Endodermal cell (in vitro differentiated cells): ENCODE data around the gene ZEB2. TPM values are rescaled to one million over a fixed set of nuclear protein-coding genes. Genes with fewer than 3 reads are reported as not detected.

ENCODE experiments used
- DNase-seq: peaks from one replicate; pipeline ENCODE4 v3.0.0-alpha.2; 2017
- H3K27ac ChIP-seq: 2 replicates; pipeline ENCODE4 v1.5.1; 2013; ENCODE audit warnings: mild to moderate bottlenecking, low read depth, low read length, moderate library complexity
- H3K27me3 ChIP-seq: 2 replicates; pipeline ENCODE4 v1.6.1; 2013; ENCODE audit warnings: mild to moderate bottlenecking, low read length, moderate library complexity; ENCODE audit not compliant: insufficient read depth, control insufficient read depth, poor library complexity, severe bottlenecking
- H3K36me3 ChIP-seq: 2 replicates; pipeline ENCODE4 v1.7.0; 2013; ENCODE audit warnings: mild to moderate bottlenecking, low read length, moderate library complexity; ENCODE audit not compliant: control insufficient read depth, insufficient read depth
- H3K4me1 ChIP-seq: one replicate; pipeline ENCODE4 v1.7.0; 2013; ENCODE audit warnings: low read length; ENCODE audit not compliant: control insufficient read depth, insufficient read depth
- H3K4me3 ChIP-seq: 2 replicates; pipeline ENCODE4 v1.5.1; 2013; ENCODE audit warnings: mild to moderate bottlenecking, low read length, moderate library complexity
- H3K9ac ChIP-seq: 2 replicates; pipeline ENCODE4 v1.6.1; 2013; ENCODE audit warnings: mild to moderate bottlenecking, low read length, moderate library complexity; ENCODE audit not compliant: poor library complexity, severe bottlenecking; ENCODE audit errors: extremely low read depth
- H3K9me3 ChIP-seq: 2 replicates; pipeline ENCODE4 v1.6.1; 2013; ENCODE audit warnings: mild to moderate bottlenecking, low read length, moderate library complexity; ENCODE audit not compliant: control insufficient read depth
- H3K27ac Mint-ChIP-seq: 2 replicates; pipeline ENCODE4 v1.8.0; 2020; ENCODE audit warnings: mixed read lengths
- H3K27me3 Mint-ChIP-seq: 2 replicates; pipeline ENCODE4 v1.8.0; 2021; ENCODE audit warnings: mild to moderate bottlenecking, mixed read lengths; ENCODE audit not compliant: insufficient read depth
- H3K36me3 Mint-ChIP-seq: 2 replicates; pipeline ENCODE4 v1.8.0; 2020; ENCODE audit warnings: low read depth, mixed read lengths
- H3K4me1 Mint-ChIP-seq: 2 replicates; pipeline ENCODE4 v1.8.0; 2020; ENCODE audit warnings: mixed read lengths
- H3K4me3 Mint-ChIP-seq: 2 replicates; pipeline ENCODE4 v1.8.0; 2020; ENCODE audit warnings: mild to moderate bottlenecking, moderate library complexity, mixed read lengths
- H3K9me3 Mint-ChIP-seq: 2 replicates; pipeline ENCODE4 v1.8.0; 2020; ENCODE audit warnings: mild to moderate bottlenecking, mixed read lengths
- WGBS, 2 experiments: methylation state at CpG; one replicate each; pipeline versions ENCODE4 v1.1.5 to v1.1.7; 2013; ENCODE audit warnings: missing lambda C conversion rate in 2 of 2, mixed read lengths in 1 of 2; ENCODE audit not compliant: insufficient coverage in 1 of 2, insufficient read length in 1 of 2; 5-methylcytosine and 5-hydroxymethylcytosine counted together
- total RNA-seq, 2 donors: library from RNA; stranded (reverse); fragmentation: NEBNext Ultra II Directional in 1 of 2; extraction: Animal tissue kit (Norgen Biotek cat#: 25700) in 1 of 2; gene quantifications; 2 replicates in 1 of 2; 3 replicates in 1 of 2; pipeline ENCODE4 v1.2.1, GENCODE V29; 2021
- TF ChIP-seq, protein P1 (sequence below): fragments of 200-600 bp; sonication (generic); conservative IDR thresholded peaks from 2 replicates; pipeline ENCODE4 v1.5.0; 2021; ENCODE audit warnings: antibody characterized with exemption, mild to moderate bottlenecking

Gene ZEB2
- total RNA-seq, 2 donors from 2014 or later, result 0.29 to 0.31 TPM

DNA sequence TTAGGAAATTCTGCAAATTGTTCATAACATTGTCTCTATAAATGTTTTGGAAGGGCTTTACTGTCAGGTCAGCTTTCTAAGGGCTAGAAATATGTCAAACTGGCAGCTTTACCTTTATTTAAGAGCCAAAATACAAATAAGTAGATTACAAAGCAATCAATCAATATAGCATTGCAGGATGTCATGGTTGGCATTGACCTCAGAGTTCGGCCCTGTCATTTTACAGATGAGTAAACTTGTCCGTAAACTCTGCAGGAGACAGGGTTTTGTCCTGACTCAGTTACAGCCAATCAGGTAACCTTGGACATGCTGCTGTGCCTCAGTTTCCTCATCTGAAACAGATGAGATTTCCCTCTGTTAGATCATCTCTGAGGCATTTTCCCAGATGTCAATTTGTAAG is 25.9 kb upstream of the ZEB2 start:
- H3K27me3 ChIP-seq, result no peaks in the 10 kb centered on the region
- H3K9me3 ChIP-seq, result no peaks in the 10 kb centered on the region
- Mint-ChIP-seq H3K27ac (no peak overlapping the region), H3K36me3 (no peaks in the 10 kb centered on the region), H3K4me1 (no peaks in the 10 kb centered on the region), H3K9me3 (no peaks in the 10 kb centered on the region), H3K27me3 (no peaks in the 10 kb centered on the region), H3K4me3 (no peak overlapping the region)
- no peak overlapping the region for H3K9ac ChIP-seq
- TF ChIP-seq, protein P1, sequence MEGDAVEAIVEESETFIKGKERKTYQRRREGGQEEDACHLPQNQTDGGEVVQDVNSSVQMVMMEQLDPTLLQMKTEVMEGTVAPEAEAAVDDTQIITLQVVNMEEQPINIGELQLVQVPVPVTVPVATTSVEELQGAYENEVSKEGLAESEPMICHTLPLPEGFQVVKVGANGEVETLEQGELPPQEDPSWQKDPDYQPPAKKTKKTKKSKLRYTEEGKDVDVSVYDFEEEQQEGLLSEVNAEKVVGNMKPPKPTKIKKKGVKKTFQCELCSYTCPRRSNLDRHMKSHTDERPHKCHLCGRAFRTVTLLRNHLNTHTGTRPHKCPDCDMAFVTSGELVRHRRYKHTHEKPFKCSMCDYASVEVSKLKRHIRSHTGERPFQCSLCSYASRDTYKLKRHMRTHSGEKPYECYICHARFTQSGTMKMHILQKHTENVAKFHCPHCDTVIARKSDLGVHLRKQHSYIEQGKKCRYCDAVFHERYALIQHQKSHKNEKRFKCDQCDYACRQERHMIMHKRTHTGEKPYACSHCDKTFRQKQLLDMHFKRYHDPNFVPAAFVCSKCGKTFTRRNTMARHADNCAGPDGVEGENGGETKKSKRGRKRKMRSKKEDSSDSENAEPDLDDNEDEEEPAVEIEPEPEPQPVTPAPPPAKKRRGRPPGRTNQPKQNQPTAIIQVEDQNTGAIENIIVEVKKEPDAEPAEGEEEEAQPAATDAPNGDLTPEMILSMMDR, result no peak
- H3K36me3 ChIP-seq, result no peaks in the 10 kb centered on the region
- no peak overlapping the region for H3K4me3 ChIP-seq
- 90% methylated on average over 2 of the region's 2 CpGs for WGBS, 2 experiments
- no peak overlapping the region for H3K27ac ChIP-seq
- no peaks in the 10 kb centered on the region for H3K4me1 ChIP-seq
- no peak for DNase-seq

DNA sequence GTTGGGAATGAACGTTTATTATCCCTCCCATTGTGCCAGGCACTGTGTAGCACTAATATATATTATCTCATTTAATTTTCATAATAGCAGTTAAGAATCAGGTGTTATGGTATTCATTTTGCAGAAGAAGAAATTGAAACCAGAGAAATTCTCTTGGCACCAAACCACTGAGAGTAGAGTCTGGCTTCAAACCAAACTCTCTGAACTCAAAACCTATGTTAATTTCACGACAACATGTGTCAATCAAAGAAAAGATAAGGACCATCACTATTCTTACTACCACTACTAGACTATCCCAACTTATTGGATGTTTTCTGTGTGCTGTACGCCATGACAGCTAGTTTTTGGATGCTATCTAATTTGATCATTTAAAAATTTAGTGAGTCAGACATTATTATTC is 24.1 kb upstream of the ZEB2 start:
- no peak overlapping the region for H3K9ac ChIP-seq
- H3K36me3 ChIP-seq, result no peaks in the 10 kb centered on the region
- Mint-ChIP-seq H3K9me3 (no peaks in the 10 kb centered on the region), H3K4me3 (no peak overlapping the region), H3K27ac (no peak overlapping the region), H3K4me1 (no peaks in the 10 kb centered on the region), H3K27me3 (no peaks in the 10 kb centered on the region), H3K36me3 (no peaks in the 10 kb centered on the region)
- no peak for DNase-seq
- 100% methylated on average over 1 of the region's 3 CpGs; no CpG with 5 or more reads in 1 of the 2 experiments for WGBS, 2 experiments
- TF ChIP-seq, protein P1, result no peak
- H3K4me1 ChIP-seq, result no peaks in the 10 kb centered on the region
- no peak overlapping the region for H3K27ac ChIP-seq
- H3K9me3 ChIP-seq, result no peaks in the 10 kb centered on the region
- H3K4me3 ChIP-seq, result no peak overlapping the region
- no peaks in the 10 kb centered on the region for H3K27me3 ChIP-seq

DNA sequence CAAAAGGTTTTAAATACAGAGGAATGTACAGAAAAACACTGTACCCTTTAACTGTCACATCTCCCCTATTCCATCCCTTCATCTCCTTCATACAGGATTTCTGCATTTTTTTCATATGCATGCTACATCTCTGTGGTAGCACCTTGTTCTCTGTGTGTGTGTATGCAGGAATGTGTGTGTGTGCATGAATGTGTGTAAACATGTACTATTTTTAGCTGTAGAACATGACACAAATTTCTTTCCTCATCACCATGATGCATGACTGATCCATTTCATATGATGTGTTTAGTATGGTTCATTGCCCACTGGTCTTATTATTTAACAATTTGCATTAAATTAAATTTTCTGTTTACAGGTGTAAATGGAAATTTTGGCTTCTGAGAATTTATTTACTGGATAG is 21.5 kb upstream of the ZEB2 start:
- Mint-ChIP-seq H3K4me3 (no peak overlapping the region), H3K27me3 (no peaks in the 10 kb centered on the region), H3K36me3 (no peaks in the 10 kb centered on the region), H3K9me3 (no peaks in the 10 kb centered on the region), H3K4me1 (no peaks in the 10 kb centered on the region), H3K27ac (no peak overlapping the region)
- Histone ChIP-seq H3K4me1 (no peaks in the 10 kb centered on the region), H3K36me3 (no peaks in the 10 kb centered on the region), H3K4me3 (no peak overlapping the region), H3K27me3 (no peaks in the 10 kb centered on the region), H3K9me3 (no peaks in the 10 kb centered on the region), H3K27ac (no peak overlapping the region), H3K9ac (no peak overlapping the region)
- TF ChIP-seq, protein P1, result no peak
- no peak for DNase-seq
